Activated CD4-positive, alpha-beta T cell treated with anti-CD3 and anti-CD28 coated beads, Interleukin-2, amount 50 U/mL, for 48 hours (primary cell): ENCODE results near the gene TSHZ1.
A peak's percentile ranks its signal among the peaks of the same experiment; 100 is the strongest.
"Not testable (repeated sequence)": the region's sequence is repeated elsewhere in the genome, so short reads cannot be mapped to it uniquely, and the experiment has no call there.

Source experiments
- DNase-seq, 2 experiments: peaks; one replicate each; pipeline ENCODE4 v3.0.0-alpha.2; 2020

The TSHZ1 gene

DNA sequence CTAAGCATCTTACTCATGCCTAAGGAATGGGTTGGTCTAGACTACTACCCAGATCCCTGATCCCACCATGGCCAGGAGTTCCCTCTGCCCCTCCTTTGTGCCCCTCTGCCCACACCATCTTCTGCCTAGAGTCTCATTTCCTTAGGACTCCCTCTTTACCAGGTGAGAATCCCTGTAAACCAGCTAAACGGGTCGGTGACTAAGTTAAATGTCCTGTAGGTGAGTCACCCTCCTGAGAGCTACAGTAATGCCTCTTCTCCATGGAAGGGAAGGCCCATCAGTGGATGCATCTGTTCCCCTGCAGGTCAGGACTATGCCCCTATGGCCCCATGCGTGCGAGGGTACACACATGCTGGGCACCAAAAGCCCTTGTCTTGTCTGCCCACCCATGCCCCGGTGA lies 27.1 kb upstream of the TSHZ1 start:
- DNase-seq: no peak

DNA sequence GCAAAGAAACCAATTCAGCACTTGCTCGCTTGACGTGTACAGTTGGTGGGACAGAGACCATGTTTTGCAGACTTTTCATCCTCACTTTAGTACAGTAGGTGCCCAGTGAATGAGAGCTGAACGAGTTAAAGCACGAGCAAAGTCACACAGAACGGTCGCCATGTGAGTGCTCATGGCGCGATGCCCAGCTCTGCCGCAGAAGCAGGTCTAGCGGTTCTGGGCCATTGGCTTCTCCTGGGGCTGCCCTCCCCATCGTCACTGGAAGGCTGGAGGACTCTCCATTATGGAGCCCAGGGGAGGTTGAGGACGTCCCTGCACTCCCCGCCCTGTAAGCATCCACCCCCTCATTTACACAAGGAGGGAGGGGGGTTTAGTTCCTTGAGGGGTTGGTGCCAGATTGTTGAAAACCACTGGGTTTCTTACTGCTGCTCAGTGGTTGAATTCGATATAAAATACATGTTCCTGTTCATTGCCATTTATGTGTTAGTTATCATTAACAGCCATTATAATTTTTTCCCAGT lies 26.6 kb upstream of the TSHZ1 start:
- DNase-seq: no peak

DNA sequence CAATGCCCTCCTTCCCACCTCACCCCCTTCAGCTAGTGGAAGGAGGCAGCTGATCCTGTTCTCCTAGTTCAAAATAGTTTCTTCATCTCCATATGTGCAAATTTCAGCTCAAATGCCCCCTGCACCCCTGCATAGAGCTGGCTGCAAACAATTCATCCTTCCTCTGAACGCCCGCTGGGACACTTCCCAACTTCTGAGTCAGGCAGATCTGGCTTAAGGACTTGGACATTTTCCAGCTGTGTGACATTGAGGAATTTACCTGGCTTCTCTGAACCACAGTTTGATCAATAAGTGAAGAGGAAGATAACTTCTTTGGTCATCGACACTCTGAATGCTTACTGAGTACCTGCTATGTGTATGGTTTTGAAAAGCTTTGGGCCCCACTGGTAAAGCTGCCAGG lies 25.1 kb upstream of the TSHZ1 start:
- DNase-seq: no peak

DNA sequence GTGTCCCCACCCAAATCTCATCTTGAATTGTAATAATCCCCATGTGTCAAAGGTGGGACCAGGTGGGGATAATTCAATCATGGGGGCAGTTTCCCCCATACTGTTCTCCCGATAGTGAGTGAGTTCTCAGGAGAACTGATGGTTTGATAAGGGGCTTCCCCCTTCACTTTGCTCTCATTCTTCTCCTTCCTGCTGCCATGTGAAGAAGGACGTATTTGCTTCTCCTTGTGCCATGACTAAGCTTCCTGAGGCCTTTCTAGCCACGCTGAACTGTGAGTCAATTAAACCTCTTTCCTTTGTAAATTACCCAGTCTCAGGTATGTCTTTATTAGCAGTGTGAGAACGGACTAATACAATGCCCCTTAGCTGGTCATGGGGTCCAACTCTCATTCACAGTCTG lies 22.9 kb upstream of the TSHZ1 start:
- not testable (repeated sequence) for DNase-seq

DNA sequence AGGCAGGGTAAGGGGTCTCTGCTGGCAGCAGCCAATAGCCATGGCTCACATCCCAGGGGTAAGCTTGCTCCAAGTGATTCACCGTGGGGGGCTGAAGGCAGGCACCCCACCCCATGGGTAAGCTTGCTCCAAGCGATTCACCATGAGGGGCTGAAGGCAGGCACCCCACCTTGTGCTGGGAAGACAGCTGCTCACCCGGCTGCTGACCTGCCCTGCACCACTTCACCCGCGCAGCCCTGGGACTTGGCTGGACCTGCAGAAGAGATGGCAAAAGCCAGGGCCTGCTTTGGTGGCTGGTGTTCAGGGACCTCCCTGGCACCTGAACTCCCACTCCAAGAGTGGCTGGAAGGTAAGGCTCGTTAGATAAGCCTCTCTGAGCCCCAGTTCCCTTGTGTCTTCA lies 20.9 kb upstream of the TSHZ1 start:
- no peak for DNase-seq

DNA sequence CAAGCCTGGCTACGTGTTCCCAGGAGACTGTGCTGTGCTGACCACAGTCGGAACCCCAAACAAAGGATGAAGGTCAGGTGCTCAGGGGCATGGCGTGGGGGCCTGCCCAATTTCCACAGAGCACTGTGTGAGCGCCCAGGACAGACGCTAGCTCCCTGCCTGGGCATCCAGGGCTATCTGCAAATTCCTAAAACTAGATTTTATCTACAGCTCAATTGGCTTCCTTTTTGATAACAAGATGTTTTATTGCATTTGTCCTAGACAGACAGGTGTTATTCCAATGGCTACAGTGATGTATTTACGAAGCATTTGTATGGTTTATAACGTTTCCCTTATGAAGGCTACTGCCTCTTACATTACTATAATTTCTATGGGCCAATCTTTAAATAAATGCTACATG lies 17.7 kb upstream of the TSHZ1 start:
- no peak for DNase-seq

DNA sequence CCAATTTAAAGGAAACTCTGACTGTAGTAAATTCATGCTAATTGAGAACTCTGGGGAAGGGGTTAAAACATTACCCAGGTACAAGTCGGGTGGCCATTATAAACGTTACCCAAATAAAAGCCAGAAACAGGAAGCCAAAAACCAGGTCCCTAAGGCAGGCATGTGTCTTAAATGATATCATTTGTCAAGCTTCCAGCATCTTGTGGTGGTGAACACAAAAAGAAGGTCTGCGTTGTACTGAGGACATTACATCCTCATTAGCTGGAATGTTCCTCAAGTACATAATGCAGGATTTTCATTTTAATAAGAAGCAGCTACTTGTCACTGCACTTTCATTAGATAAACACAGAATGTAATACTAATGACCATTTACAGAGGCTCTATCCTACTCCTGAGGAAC lies 12.6 kb upstream of the TSHZ1 start:
- DNase-seq: no peak

DNA sequence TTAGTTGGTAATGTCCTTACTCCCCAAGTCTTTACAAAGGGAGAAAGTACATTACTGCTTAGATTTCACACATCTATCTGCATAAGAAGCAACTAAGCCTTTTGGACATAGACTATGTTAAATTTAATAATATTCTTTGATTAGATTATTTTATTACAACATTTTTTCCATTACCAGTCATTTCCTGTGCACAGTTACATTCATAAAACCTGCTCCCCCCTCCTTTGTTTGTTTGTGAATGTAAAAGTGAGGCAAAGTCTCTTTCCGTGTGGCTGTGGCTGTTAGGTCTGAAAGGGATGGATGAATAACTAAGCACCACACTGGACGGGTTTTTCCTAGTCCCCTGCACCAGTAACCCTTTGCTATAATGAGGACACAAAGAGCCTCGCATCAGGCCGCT lies 11.3 kb upstream of the TSHZ1 start:
- no peak for DNase-seq

DNA sequence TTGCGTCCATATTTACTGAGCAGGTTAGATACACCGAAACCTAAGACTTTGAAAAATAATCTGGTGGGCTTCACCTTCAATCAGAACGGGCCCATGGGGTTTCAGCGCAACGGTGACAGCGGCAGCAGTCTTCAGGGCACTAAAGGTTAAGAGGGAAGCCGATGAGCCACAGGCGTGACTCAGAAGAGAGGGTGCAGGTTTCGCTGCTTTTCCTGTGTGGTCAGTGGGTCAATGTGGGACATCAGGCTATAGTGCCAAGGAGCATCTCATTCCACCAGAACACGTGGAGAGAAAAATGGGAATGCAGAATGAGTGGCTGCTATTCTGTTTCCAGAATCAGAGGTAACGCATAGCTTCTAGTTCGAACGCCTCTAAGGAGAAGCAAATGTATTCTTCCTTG lies 10.5 kb upstream of the TSHZ1 start:
- DNase-seq: no peak

DNA sequence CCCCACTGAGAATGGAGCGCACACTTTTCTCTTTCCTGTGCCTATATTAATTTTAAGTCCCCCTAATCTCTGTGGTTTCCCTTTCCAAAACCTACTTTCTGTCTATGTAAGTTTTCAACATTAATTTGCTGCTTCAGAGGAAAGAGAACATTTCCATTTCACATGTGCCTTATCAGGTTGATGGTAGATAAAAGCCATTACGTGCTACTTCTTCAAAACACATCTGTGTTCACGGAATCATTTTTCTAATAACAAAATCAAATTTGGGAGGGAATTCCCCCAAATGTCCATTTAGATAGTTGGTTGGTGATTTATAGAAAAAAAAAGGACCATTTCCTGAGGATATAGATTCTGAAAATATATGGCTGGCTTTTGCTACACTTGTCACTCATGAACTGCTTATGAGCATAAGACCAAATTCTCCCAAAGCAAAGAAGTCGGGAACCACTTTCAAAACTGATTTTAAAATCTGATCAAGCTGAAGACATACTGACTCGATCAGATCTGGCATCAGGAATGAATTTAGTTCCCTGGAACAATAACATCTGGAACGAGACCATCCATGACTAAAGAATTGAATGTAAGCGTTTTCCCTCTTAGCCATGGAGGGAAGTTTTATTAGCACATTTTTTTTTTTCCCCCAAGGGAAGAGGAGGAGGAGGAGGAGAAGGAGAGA lies 9.9 kb upstream of the TSHZ1 start:
- DNase-seq: no peak

DNA sequence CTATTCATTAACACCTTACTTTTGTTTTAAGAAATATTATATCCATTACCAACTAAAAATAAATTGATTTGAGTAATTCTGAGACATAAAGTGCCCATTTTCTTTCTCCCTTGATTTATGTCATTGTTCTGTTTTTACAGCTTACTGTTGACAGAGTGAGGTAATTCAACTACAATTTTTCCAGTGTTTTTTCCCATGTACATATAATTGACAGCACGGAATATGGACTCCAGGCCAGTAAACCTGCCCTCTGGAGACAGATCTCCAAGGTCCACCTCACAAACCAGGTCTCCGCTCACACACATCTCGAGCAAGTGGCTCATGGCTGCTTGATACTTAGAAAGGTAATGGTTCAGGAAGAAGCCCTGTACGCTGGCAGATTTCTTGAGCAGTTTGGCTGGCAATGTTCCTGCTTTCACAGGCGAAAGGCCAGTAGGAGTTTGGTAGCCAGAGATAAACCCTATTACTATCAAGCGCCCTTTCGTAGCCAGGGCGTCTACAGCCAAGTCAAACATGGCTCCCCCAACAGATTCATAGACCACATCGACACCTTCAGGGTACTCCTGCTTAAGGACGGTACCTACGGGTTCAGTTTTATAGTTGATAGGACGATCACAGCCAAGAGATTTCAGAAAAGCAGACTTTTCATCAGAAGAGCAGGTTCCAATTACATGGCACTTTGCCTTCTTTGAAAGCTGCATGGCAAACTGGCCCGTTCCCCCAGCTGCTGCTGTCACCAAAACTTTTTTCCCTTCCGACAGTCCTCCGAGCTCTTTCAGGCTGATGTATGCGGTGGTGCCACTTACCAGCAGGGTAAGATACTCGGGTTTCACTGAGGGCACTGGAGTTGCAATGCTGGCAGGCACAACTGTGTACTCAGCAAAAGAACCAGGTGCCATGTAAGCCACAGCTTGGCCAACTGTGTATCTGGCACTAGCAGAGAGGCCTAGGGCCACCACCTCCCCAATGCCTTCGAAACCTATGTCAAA lies 9.0 kb upstream of the TSHZ1 start:
- DNase-seq: no peak

DNA sequence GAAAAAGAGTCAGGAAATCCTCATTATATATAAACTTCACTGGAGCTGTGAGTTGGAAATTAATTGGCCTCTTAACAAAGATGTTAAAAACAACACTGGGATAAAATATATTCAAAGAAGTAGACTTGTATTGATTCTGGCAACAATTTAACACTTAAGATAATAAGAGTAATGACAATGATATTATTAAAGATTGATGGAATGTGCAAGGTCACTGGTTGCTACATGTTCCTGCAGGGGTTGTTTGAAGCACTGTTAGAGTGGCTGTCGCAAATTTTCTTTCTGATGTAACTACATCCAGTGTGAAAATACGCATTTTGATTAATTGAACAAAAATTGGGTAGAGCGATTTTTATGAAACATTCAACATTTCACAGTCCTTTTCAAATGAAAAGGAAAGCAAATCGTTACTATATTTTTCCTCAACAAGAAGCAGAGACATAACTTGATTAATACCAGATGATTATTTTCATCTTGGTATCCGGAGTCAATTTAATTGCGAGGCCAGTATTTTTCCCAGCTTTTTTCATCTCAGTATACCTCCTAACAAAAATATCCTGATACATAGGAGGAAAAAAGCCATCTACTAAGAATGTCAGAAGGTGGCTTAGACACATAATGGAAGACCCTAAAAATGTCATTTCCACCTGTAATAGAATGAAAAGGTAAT lies 7.8 kb upstream of the TSHZ1 start:
- no peak for DNase-seq

DNA sequence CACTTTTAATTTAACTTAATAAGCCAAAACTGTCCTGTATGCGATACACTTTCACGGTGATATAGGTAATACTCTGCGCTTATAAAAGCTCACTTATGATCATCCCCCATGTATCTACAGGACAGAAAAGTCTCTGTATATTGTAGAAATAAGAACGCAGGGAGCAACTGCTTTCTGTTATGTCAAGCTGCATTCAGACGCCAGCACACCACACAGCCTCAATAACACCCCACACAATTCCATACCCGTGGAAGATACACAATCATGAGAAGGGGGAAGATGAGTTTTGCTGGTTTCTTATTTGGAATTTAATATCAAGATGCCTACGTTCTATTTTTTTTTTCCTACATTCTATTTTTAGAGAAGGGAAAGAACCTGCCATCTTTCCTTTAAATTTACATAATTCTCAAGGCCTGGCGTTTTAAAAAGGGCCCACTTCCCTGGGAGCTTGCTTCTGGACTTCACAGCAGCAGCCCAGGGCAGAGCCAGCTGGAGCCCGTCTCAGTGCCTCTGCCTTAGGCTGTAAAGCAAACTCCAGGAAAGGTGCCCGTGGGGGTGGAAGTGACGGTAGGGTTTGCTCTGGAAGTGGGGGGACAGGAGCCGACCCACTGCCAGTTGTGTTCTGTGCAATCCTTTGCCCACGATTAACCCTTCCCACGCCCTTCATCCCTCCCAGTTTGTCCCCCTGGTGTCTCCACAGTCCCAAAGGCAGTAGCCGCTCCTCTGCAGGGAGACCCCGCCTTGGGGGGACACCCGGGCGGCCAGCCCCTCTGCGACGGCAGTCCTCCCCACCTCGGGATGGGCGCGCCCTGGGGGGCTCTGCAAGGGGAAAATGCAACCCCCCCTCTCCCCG lies 7.0 kb upstream of the TSHZ1 start:
- no peak for DNase-seq

DNA sequence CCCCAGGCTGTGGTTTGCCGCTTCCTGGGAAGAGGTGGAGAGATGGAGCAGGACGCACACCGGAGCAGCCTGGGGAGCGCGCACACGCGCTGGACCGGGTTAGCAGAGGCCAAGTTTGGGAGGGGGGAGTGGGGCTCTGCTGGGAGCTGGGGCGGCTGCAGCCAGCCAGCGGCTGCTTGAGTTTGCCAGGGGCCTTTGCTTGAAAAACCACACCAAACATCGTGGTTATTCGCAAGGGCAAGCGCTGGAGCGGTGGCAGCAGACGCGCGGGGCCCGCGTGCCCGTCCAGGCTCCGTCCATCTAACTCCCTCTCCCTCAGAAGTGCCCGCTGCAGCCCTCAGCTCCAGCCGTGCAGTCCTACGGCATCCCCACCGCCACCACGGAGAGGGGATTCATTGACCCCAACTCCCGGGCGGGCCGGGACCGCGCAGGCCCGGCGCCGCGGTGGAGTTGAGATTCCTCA lies 6.3 kb upstream of the TSHZ1 start:
- DNase-seq: no peak

DNA sequence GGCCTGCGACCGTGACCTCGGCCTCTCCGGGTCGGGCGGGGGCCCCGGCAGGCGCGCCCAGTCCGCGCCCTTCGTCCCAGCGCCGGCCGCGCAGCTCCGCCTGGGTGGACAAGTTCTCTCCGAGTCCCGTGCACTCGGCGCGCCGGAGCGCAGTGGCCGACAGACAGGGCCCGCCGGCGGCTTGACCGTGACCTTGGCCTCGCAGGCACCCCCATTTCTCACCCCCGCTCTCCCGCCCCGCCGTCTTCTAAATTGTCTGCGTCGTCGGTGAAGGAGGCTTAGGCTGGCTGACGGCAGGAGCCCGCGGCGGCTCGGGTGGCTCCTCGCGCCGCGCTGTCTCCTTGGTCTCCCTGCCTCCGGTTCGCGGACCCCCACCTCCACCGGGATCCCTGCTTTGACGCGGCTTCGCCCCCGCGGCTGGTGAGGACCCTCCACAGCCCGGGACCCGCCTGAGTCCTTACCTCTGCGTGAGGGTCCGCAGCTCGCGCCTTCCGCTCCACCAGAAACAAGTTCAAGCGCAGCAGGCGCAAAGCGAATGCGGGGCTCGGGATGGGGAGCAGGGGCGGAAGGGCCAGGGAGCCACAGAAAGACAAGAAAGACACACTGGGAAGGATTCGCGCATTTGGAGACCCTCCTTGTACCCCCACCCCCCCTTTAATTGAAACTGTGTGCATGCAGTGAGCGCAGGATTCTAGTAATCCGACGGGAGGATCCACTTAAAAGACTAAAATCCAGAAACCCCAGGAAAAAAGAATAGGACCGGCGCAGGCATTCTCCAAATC lies 5.7 kb upstream of the TSHZ1 start:
- no peak for DNase-seq

DNA sequence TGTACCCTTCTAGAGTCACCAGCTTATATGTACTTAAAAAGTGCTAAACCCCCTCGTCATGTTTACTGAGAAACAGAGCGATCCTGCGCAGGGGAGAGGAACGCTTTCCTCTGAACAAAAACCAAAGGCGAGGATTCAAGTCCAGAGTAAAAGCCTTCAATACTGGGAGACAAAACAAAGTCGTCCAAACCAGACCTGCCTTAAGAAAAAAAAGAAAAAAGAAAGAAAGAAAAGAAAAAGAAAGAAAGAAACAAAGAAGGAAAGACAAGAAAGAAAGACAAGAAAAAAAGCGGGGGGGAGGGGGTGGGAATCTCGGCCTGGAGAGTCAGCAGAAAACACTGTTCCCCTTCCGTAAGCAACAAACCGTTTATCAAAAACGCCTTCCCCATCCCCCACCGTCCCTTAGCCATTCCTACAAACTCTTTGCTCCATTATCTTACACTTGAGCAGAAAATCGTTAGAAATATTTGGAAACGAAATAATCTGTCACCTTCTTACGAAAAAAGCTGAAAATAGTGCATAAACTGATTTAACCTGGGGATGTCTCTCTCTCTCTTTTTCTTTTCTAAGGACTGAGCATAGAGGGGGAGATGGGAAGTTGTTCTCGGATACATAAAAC lies 5.0 kb upstream of the TSHZ1 start:
- DNase-seq: no peak

DNA sequence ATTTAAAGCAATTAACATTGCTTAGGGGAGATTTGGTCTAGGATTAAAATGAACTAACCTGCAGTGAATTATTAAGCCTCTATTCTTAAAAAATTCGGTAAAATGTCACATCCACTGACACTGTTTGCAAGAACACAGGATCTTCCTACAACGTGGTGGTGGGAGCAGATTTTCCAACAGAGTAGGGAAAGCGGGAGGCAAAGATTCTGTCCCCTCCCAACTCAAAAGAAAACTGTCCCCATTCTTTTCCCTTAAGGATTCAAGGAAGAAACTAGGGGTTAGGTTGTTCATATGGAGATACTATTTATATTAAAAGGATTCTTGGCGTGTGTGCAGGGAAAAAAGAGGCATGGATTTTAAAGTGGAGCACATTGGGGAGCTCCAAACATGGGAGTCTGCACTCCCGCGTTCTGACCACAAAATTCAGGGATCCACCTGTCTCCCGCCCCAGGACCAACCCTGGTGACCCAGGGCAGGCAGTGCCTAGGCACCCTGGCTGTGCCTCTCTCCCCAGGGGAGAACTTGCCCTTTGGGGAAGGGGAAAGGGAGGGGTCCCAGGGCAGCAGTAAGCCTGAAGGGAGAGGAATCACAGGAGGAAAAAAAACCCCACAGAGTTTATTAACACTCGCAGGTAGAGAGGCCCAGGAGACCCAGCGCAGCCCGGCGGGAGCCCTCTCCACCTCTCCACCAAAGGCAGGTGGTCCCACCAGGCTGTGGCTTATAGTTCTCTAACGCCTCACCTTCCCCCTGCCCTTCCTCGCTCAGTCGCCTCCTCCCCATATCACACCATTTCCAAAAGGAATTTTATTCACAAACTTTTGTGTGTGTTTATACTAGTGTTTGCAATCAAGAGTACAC lies 3.9 kb upstream of the TSHZ1 start:
- no peak for DNase-seq

DNA sequence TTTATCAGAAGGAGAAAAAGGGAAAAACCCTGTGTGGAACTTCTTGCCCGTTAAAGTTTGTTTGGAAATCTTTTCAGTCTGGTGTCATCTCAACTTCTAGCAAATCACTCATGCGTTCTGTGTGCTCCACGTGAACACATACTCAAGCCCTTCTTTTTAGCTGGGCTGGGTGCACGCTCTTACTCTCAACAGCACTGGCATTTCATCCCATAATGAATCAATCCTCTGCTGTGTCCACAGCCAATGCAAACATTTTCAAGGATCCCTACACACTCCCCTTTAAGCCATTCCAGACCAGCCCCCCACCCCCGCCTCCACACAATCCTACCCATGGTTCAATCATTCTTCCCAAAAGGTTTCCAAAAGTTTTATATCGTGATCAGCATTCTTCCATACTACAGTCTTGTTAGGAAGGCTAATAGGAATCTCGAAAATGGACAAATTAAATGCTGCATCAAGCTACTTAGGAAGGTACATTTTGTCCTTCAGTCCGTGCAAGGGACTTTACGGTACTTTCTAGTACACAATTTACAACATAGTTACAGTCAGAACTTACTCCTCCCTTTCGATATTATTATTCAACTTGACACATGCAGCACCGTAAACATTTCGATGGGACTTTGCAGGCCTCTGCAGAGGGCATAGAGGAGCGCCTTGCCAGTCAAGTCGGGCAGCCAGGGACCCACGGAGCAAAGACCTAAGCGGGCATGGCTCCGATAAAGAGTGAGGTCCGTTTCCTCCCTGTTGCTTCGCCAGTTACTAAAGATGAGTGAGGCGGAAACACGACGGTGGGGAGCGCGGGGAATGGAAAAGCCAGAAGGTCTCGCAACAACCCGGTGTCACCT lies 3.1 kb upstream of the TSHZ1 start:
- DNase-seq: peak; percentile 49 to 58
